ENCODE results near the gene FAM162B. TPM values are rescaled to one million over a fixed set of nuclear protein-coding genes. Genes with fewer than 3 reads are reported as not detected.
A peak's percentile ranks its signal among the peaks of the same experiment; 100 is the strongest.

FAM162B gene
- total and polyA plus RNA-seq, 2 experiments from 2014 or later = 0.61 TPM; not detected in 1

DNA sequence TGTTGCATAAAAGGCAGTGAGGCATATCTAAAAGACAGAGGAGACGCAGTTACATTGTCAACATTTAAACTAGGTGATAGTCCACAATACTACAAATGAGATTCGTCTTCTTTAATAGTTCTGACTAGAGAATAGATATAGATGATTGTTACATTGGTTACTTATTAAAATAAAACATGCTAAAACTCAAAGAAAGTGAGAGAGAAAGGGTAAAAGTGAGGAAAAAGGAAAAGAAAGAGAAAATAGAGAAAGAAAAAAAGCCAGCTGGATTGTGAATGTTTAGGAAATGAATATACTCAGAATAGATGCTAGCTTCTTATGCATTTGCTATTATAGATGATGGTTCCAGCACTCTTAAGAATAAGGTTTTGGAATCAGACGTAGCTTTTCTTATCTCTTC is 27.7 kb upstream of the FAM162B start:
- DNase-seq (ENCODE audit: low read depth in 1 of 2, low spot score in 1 of 2) = no peak
- Histone ChIP-seq H3K27ac (no peak overlapping the region), H3K4me3 (no peak overlapping the region), H3K9me3 (ENCODE audit: low read depth) (no peaks in the 10 kb centered on the region), H3K36me3 (no peaks in the 10 kb centered on the region), H3K4me1 (ENCODE audit: low read depth) (no peaks in the 10 kb centered on the region), H3K27me3 (no peaks in the 10 kb centered on the region)
- TF ChIP-seq, protein P1, sequence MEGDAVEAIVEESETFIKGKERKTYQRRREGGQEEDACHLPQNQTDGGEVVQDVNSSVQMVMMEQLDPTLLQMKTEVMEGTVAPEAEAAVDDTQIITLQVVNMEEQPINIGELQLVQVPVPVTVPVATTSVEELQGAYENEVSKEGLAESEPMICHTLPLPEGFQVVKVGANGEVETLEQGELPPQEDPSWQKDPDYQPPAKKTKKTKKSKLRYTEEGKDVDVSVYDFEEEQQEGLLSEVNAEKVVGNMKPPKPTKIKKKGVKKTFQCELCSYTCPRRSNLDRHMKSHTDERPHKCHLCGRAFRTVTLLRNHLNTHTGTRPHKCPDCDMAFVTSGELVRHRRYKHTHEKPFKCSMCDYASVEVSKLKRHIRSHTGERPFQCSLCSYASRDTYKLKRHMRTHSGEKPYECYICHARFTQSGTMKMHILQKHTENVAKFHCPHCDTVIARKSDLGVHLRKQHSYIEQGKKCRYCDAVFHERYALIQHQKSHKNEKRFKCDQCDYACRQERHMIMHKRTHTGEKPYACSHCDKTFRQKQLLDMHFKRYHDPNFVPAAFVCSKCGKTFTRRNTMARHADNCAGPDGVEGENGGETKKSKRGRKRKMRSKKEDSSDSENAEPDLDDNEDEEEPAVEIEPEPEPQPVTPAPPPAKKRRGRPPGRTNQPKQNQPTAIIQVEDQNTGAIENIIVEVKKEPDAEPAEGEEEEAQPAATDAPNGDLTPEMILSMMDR (IDR thresholded peaks at IDR 0.05; ENCODE audit: low read depth, low read length) = no peak

DNA sequence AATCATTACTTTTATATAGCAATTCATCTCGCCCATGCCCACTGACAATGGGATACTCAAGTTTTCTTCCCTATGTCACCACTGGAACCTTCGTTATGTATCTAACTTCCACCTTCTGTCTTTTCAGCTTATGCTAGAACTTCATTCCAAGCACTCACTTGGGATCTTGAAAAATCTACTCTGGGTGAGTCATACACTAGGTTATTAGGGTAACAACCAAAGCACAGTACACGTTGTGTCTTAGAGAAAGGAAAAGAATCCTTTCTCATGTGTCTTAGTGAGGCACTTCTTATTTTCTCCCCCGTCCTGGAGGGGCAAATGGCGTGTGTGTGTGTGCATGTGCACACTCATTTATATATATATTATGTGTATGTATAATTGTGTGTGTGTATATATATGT is 18.3 kb upstream of the FAM162B start:
- no peaks in the 10 kb centered on the region for H3K27me3 ChIP-seq
- H3K27ac ChIP-seq = no peak overlapping the region
- H3K36me3 ChIP-seq = no peaks in the 10 kb centered on the region
- TF ChIP-seq, protein P1 (IDR thresholded peaks at IDR 0.05; ENCODE audit: low read depth, low read length) = no peak
- no peaks in the 10 kb centered on the region for H3K4me1 ChIP-seq (ENCODE audit: low read depth)
- H3K9me3 ChIP-seq (ENCODE audit: low read depth) = no peaks in the 10 kb centered on the region
- DNase-seq (ENCODE audit: low read depth in 1 of 2, low spot score in 1 of 2) = no peak
- H3K4me3 ChIP-seq = no peak overlapping the region

GRCh38 chr6:116779573-116780164 is 14.2 kb upstream of the FAM162B start:
- Histone ChIP-seq H3K36me3 (no peaks in the 10 kb centered on the region), H3K9me3 (ENCODE audit: low read depth) (no peaks in the 10 kb centered on the region), H3K4me3 (no peak overlapping the region), H3K27ac (no peak overlapping the region), H3K4me1 (ENCODE audit: low read depth) (no peaks in the 10 kb centered on the region), H3K27me3 (no peaks in the 10 kb centered on the region)
- TF ChIP-seq, protein P1 (IDR thresholded peaks at IDR 0.05; ENCODE audit: low read depth, low read length) = peak; percentile 32
- DNase-seq (ENCODE audit: low read depth in 1 of 2, low spot score in 1 of 2) = peak; percentile 52 to 58

GRCh38 chr6:116773886-116774285 is 8.4 kb upstream of the FAM162B start:
- no peaks in the 10 kb centered on the region for H3K36me3 ChIP-seq
- TF ChIP-seq, protein P1 (IDR thresholded peaks at IDR 0.05; ENCODE audit: low read depth, low read length) = no peak
- H3K9me3 ChIP-seq (ENCODE audit: low read depth) = no peaks in the 10 kb centered on the region
- no peak overlapping the region for H3K27ac ChIP-seq
- no peak for DNase-seq (ENCODE audit: low read depth in 1 of 2, low spot score in 1 of 2)
- H3K4me3 ChIP-seq = no peak overlapping the region
- H3K27me3 ChIP-seq = peaks cover 5% of the 10 kb centered on the region
- H3K4me1 ChIP-seq (ENCODE audit: low read depth) = no peaks in the 10 kb centered on the region

- no peak overlapping the region for H3K27ac ChIP-seq
- no peak overlapping the region for H3K4me3 ChIP-seq
- H3K9me3 ChIP-seq (ENCODE audit: low read depth) = no peaks in the 10 kb centered on the region
- no peak for DNase-seq (ENCODE audit: low read depth in 1 of 2, low spot score in 1 of 2)
- peaks cover 5% of the 10 kb centered on the region for H3K27me3 ChIP-seq
- no peaks in the 10 kb centered on the region for H3K36me3 ChIP-seq
- TF ChIP-seq, protein P1 (IDR thresholded peaks at IDR 0.05; ENCODE audit: low read depth, low read length) = no peak
- H3K4me1 ChIP-seq (ENCODE audit: low read depth) = no peaks in the 10 kb centered on the region
Observed at GRCh38 chr6:116772450-116772849, 6.9 kb upstream of the FAM162B start.
